Left colon (tissue), 2 donors: ENCODE data around the gene MEF2A. TPM values are rescaled to one million over a fixed set of nuclear protein-coding genes. Genes with fewer than 3 reads are reported as not detected.
"Not testable (repeated sequence)": the region's sequence is repeated elsewhere in the genome, so short reads cannot be mapped to it uniquely, and the experiment has no call there.

ENCODE experiments used
- ATAC-seq: fragments of 200-7000 bp; cut with Tn5 transposase; one replicate; pipeline ENCODE4 v1.9.1; 2020; ENCODE audit warnings: mild to moderate bottlenecking, moderate library complexity
- DNase-seq, 2 donors: peaks; one replicate each; pipeline ENCODE4 v3.0.0-alpha.2; 2020
- intact Hi-C, 2 donors: fragments of 100-400 bp; cut with DNase I in 1 of 2; cut with micrococcal nuclease in 1 of 2; formaldehyde crosslinking; loops; one replicate each; pipeline versions ENCODE4 v1.11.2 to v1.14.0; 2022; cut with DNase I, micrococcal nuclease
- total RNA-seq, 2 donors: library from RNA; stranded (reverse); fragmentation: NEBNext Ultra II Directional; extraction: Animal tissue kit (Norgen Biotek cat#: 25700); gene quantifications; one replicate each; pipeline ENCODE4 v1.2.1, GENCODE V29; 2021
- donor health status: DM: no; HTN: no; CAD: no.
- donor health status: DM: yes; HTN: yes; CAD: no.

The MEF2A gene
- total RNA-seq, 2 donors from 2014 or later: 35.3 to 40.5 TPM

DNA sequence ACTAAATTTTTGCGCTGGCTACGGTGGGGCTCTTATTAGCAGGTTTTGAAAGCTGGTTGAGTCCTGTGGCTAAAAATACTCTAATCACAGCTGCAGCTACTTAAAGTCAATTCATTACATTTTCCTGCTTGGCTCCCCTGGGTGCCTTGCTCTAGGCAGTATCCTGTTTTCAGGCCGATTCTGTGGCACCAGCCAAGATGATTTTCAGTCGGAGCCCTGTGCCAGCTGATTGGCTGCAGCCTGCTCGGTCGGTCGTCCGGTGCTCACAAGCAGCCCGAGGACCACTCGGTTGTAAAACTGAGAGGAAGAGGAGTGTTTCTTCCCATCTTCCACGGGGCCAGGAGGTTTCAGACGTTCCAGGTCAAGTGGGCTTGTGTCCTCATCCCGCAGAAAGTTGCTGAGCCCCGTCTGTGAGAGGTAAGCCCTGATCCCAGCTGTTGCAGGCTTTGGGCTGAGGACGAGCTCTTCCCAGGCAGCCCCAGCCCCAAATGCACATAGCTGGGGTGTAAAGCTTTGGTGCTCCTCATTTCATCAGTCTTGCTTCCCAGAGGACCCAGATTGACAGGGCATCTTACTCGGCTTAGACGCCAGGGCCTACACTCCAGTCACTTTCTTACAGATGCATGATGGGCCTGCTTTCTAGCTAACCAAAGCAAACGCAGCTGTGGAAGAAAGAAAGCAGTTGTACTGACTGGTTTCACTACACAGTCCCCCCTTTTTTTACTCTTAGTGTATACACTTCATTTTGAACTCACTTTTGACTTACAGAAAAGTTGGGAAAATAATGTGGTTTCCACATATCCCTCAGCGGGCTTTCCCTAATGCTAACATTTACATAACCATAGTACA, 151.6 kb downstream of the MEF2A start:
- intact Hi-C loops: no loop called here
- ATAC-seq (peak; percentile 17), DNase-seq (no peak)

GRCh38 chr15:99718421-99718820, 152.6 kb downstream of the MEF2A start:
- DNase-seq (no peak), ATAC-seq (no peak)
- intact Hi-C loops: no loop called here

DNA sequence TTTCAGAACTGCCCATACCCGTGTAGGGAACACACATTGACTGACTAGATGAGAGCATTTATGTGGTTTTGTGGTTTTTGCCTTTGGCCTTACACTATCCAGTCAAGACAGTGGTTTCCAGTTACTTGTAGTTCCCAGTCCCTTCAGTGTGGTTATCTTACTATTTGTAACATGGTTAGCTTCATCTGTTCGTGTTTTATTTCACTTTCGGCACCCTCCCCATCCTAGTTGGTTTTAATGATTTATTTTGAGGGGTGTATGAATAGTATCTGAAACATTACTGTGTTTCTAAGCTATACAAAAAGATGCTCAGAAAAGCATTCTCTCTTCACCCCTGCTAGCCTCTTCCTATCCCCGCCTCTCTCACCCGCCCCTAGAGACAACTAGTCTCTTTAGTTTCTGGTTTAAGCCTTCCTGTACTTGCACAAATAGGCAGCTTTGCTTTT, 153.3 kb downstream of the MEF2A start:
- ATAC-seq: no peak
- DNase-seq: no peak
- intact Hi-C loops: no loop called here

GRCh38 chr15:99720533-99720932, 154.7 kb downstream of the MEF2A start:
- intact Hi-C loops: no loop called here
- DNase-seq (no peak), ATAC-seq (no peak)

GRCh38 chr15:99721104-99721778, 155.5 kb downstream of the MEF2A start:
- intact Hi-C loops: no loop called here
- no peak for DNase-seq
- ATAC-seq: peak; percentile 47

DNA sequence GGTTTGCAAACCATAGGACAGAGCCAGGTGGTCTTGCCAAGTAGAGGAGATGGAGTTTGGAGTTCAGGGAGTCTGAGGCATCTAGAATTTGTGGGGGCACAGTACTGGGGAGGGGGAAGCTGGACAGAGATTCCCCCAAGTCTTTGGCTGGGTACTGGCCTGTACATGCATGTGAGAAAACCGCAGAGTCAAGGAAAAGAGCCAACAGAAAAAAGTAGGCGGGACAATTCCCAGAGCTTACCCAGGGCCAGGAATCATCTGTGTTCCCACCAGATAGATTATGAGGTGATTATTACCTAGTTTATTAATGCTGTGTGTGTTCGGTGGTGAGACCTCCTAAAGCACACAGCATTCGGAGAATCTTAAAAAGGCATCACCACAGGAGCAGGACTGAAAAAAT, 156.1 kb downstream of the MEF2A start:
- intact Hi-C loops: no loop called here
- ATAC-seq (no peak), DNase-seq (no peak)

DNA sequence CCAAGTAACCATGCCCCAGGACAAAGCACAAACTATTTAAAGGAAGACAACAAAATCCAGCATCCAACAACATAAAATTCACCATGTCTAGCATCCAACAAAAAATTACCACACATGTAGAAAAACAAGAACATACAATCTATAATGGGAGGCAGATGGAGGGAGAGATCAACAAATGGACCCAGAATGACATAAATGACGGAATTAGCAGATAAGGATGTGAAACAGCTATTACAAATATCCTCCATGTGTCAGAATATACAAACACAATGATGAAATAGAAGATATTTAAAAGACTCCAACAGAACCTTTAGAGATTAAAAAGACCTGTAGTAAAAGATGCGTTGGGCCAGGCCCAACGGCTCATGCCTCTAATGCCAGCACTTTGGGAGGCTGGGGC, 156.6 kb downstream of the MEF2A start:
- no peak for DNase-seq
- ATAC-seq: no peak
- intact Hi-C loops: no loop called here

DNA sequence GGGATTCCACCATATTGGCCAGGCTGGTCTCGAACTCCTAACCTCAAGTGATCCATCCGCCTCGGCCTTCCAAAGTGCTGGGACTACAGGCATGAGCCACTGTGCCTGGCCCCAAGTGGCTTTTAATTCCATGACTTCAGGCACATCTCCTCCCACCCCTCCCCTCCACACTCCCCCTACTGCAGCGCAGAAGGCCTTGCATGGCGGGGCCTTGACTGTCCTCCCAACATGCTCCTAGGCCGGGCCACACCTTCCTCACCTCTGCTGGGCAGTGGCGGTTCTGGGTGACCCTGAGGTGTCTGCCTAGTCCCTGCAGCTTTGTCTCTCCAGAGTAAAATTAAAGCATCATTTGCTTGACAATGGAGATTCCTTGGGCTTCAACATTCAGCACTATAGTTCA, 160.5 kb downstream of the MEF2A start:
- intact Hi-C loops: no loop called here
- DNase-seq (no peak), ATAC-seq (no peak)

GRCh38 chr15:99727330-99727729, 161.5 kb downstream of the MEF2A start:
- ATAC-seq: no peak
- DNase-seq: no peak
- intact Hi-C loops: no loop called here

- intact Hi-C loops: no loop called here
- ATAC-seq: no peak
These were observed 161.9 kb downstream of the MEF2A start for GRCh38 chr15:99727733-99728132.

GRCh38 chr15:99728916-99729315, 163.1 kb downstream of the MEF2A start:
- intact Hi-C loops: no loop called here
- no peak for DNase-seq

More at GRCh38 chr15:99727733-99728132, 161.9 kb downstream of the MEF2A start:
- DNase-seq: no peak

DNA sequence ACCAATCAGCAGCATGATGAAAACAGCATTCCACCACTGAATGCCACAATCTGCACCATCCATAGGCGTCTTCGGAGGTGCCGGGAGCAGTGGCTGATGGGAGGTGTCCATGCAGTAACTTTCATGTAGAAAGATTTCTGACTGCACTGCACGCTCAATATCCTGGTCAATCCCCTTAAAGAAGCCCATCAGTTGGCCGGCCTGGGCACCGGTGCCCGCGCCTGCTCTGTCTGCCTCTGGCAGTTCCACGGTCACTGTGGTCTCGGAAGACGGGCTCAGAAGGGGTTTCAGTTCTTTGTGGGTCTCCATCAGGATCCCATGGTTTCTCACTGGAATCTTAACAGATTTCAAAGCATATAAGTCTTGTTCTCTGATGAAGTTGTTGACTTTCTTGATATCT, 163.5 kb downstream of the MEF2A start:
- intact Hi-C loops: no loop called here
- ATAC-seq: no peak
- DNase-seq: no peak

More at GRCh38 chr15:99728916-99729315, 163.1 kb downstream of the MEF2A start:
- ATAC-seq: no peak

DNA sequence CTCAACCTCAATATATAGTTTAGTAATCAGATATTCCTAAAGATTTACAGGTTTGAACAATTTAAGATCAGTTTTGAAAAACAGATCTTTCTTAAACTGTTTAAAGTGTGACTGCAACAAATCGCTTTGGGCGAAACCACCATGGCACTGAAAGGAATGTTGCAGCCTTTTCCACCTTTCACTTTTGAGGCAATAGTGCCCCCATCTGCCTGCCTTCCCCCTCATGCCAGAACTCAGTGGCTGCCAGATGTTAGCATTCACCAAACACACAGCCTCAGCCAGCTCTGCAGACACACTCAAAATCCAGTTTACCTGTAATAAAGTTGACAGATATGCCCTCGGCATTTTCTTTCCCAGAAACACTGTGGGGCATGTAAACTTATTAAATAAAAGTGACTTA, 164.1 kb downstream of the MEF2A start:
- no peak for ATAC-seq
- no peak for DNase-seq
- intact Hi-C loops: no loop called here

DNA sequence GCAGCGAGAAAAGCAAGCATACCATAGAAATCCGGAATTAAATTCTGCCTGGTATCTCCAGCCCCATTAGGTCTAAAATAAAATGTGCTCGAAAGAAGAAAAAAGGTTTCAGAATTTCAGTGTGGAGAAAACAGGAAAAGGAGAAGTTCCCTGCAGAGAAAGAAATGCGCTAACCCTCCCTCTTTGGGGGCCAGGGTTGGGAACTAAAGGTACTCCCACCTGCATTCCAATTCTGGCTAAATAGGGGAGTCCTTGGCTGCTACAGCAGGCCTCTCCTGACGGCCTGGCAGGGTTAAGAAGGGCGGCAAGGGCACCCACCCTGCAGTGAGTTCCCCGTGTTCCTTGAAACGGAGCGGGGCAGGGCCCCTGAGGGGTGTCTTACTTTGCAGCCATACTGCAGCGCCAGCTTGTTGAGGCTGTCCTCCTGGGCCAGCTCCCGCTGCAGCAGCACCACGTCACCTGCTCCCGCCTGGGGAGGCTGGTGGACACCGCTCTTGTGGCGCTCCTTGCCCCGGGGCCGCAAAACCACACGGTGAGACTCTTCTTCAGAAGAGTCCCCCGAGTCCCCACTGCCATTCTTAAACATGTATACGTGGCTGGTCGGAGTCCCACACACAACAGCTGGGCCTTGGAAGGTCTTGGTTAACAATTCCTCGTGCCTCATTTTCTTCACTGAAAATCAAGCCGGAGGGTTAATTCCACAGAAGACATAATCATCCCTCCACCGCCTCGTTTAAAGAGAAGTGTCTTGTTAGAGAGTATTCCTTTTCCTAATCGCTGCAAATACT, 165.7 kb downstream of the MEF2A start:
- ATAC-seq (no peak), DNase-seq (no peak)
- intact Hi-C loops: no loop called here

GRCh38 chr15:99732124-99732750, 166.5 kb downstream of the MEF2A start:
- DNase-seq: no peak
- no peak for ATAC-seq
- intact Hi-C loops: no loop called here

DNA sequence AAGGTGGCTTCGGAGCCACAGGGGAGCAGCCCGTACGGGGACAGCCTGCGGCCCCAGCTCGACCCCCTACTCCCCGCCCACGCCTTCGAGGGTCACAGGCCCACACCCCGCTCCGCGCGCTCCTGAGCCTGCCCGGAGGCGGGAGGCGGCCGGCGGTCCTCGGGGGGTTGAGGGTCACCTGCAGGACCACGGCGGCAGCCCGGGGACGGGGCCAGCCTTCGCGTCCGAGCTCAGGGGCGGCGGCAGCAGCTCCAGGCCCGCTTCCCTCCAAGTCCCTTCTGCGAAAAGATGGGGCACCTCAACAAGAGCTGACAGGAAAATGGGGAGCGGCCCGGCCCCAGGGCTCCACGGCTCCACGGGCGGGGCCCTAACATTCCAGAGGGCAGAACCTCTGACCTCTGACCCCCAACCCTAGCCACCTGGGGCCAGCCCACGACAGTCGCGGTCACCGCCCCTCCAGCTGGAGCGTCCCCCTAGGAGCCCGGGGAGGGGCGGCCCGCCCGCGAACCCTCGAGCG, 167.0 kb downstream of the MEF2A start:
- DNase-seq (peak; percentile 38 to 59), ATAC-seq (peak; percentile 16)
- intact Hi-C loops: no loop called here

- DNase-seq: peak; percentile 98 to 100
- intact Hi-C loops: no loop called here
- peak; percentile 96 for ATAC-seq
These were observed 167.7 kb downstream of the MEF2A start, which contains the start of gene LYSMD4 for GRCh38 chr15:99733268-99734039. TSS of gene LYSMD4 (minus strand) at chr15:99733437. CDS start at chr15:99731999, 1,438 bp downstream.

DNA sequence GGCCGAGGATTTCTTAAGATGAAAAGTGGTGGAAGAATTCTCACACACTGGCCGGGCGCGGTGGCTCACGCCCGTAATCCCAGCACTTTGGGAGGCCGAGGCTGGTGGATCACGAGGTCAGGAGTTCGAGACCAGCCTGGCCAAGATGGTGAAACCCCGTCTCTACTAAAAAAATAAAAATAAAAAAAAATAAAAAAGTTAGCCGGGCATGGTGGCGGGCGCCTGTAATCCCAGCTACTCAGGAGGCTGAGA, 168.2 kb downstream of the MEF2A start:
- ATAC-seq, DNase-seq, intact Hi-C loops: not testable (repeated sequence)
